Small intestine (tissue), 7 donors: ENCODE data around the gene TPM2. TPM values are rescaled to one million over a fixed set of nuclear protein-coding genes. Genes with fewer than 3 reads are reported as not detected.

Source experiments
- DNase-seq, 2 donors: peaks; one replicate each; pipeline versions ENCODE4 v3.0.0 to v3.0.0-alpha.2; 2013
- FAIRE-seq: peaks from 2 replicates; lab custom pipeline; 2012; peaks lifted over from hg19 to GRCh38; lab: Jason Lieb, UNC
- H3K27ac ChIP-seq, 3 donors: one replicate each; pipeline ENCODE4 v1.5.1; 2013; ENCODE audit warnings: low read length in 2 of 3, mild to moderate bottlenecking in 2 of 3, control low read depth in 1 of 3, inconsistent platforms in 1 of 3, low read depth in 1 of 3, moderate library complexity in 1 of 3
- H3K27me3 ChIP-seq, 3 donors: one replicate each; pipeline ENCODE4 v1.6.1; 2013; ENCODE audit warnings: low read length in 3 of 3, inconsistent platforms in 1 of 3; ENCODE audit not compliant: control insufficient read depth in 3 of 3, insufficient read depth in 3 of 3
- H3K36me3 ChIP-seq, 3 donors: one replicate each; pipeline ENCODE4 v1.6.1; 2013; ENCODE audit warnings: low read length in 3 of 3, inconsistent platforms in 1 of 3, low read depth in 1 of 3, mild to moderate bottlenecking in 1 of 3, moderate library complexity in 1 of 3; ENCODE audit not compliant: control insufficient read depth in 3 of 3, insufficient read depth in 2 of 3
- H3K4me1 ChIP-seq, 3 donors: one replicate each; pipeline ENCODE4 v1.6.1; 2013; ENCODE audit warnings: low read length in 2 of 3, inconsistent platforms in 1 of 3, low read depth in 1 of 3, mild to moderate bottlenecking in 1 of 3, moderate library complexity in 1 of 3; ENCODE audit not compliant: control insufficient read depth in 3 of 3, insufficient read depth in 2 of 3
- H3K4me3 ChIP-seq, 3 donors: one replicate each; pipeline ENCODE4 v1.5.1; 2013; ENCODE audit warnings: low read length in 3 of 3, control low read depth in 1 of 3, inconsistent platforms in 1 of 3, low read depth in 1 of 3, mild to moderate bottlenecking in 1 of 3, moderate library complexity in 1 of 3
- H3K9me3 ChIP-seq, 2 donors: one replicate each; pipeline ENCODE4 v1.6.1; 2013; ENCODE audit warnings: low read depth in 1 of 2, low read length in 1 of 2; ENCODE audit not compliant: control insufficient read depth in 2 of 2, insufficient read depth in 1 of 2
- WGBS, 3 donors: extraction: QIAGEN DNeasy Blood & Tissue Kit; methylation state at CpG; one replicate each; pipeline ENCODE4 v1.1.7; 2013; 5-methylcytosine and 5-hydroxymethylcytosine counted together
- polyA plus RNA-seq, 4 donors: library from polyadenylated mRNA; stranded (reverse) in 3 of 4; unstranded in 1 of 4; fragments of 200-250 nt in 3 of 4; fragments of 120-200 nt in 1 of 4; gene quantifications; one replicate each; pipeline versions ENCODE4 v1.2.1 to v1.2.3, GENCODE V29; 2013
- donor health status: healthy with polysubstance abuse.
- donor health status: control.
- donor health status: control.
- donor health status: Bipolar disorder and iron deficiency.
- donor health status: healthy.

TPM2 gene
- polyA plus RNA-seq, 4 donors: 23.0 to 253 (median 81.2) TPM

DNA sequence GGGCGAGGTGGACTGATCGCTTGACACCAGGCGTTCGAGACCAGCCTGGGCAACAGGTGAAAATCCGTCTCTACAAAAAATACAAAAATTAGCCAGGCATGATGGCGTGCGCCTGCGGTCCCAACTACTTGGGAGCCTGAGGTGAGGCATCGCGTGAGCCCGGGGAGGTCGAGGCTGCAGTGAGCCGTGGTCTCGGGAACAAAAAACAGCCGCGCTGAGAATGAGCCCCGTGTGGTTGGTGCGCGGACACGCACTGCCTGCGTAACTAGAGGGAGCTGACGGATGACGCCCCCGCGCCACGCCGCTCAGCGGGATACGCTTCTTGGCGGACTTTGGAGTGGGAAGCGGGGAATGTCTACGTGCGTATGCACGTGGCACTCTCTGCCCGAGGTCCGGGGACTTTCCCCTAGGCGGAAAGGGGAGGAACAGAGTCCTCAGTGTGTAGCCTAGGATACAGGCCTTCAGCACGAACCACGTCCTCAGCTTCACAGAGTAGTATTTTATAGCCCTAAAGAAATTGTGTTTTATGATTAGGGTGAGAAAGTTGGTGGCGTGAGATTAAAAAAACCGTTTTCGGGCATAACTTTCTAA is 32.1 kb downstream of the TPM2 start, which contains the start of gene RMRP:
TSS of gene RMRP (minus strand) at position 474 of the 591 bp plus-strand sequence.
- DNase-seq (peak; percentile 99), FAIRE-seq (no peak)
- Histone ChIP-seq H3K36me3 (peaks cover 0 to 23% (median 0%) of the 10 kb centered on the region in 3 donors), H3K27ac (peak within 1 kb of the TSS; percentile 90 to 98 (median 90)), H3K9me3 (no peaks in the 10 kb centered on the region), H3K4me1 (peaks cover 0 to 29% (median 4%) of the 10 kb centered on the region in 3 donors), H3K4me3 (peak within 1 kb of the TSS; percentile 66 to 89 (median 88)), H3K27me3 (no peaks in the 10 kb centered on the region)
- 0 to 1% (median 0%) methylated on average over 42 of the region's 42 CpGs for WGBS, 3 donors

DNA sequence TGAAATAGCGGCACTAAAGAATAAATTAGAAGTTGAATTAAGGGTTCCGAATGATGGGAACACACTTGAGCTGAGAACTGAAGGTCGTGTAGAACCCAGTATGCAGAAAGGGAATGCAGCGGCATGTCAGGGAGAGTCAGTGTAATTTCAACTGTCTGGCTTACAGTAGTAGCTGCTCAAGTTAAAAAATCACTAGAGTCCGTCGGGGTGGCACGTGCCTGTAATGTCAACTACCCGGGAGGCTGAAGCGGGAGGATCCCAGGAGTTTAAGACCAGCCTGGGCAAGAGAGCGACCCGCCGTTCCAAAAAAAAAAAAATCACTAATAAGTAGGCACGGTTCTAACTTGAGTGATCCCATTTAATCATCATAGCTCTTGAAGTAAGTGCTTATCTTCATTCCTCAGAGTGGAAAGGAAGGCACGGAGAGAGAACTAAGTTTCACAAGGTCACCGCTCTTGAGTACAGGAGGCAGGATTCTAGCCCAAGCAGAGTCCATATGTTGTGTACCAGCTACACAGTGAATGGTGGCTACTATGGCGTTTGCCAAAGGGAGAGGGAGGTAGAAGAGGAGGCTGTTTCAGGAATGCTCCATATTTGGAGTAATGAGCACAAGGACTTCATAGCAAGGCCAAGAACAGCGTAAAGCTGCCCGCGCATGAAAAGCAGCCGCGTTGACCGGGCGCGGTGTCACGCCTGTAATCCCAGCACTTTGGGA is 32.7 kb downstream of the TPM2 start:
- DNase-seq (peak; percentile 42 to 81), FAIRE-seq (no peak)
- peaks cover 0 to 32% (median 4%) of the 10 kb centered on the region in 3 donors for H3K4me1 ChIP-seq
- peaks cover 0 to 18% (median 0%) of the 10 kb centered on the region in 3 donors for H3K36me3 ChIP-seq
- H3K27ac ChIP-seq: peak overlapping the region; percentile 90 to 98 (median 90)
- H3K4me3 ChIP-seq: peak overlapping the region in 2 of 3 donors; percentile 33 to 54
- H3K9me3 ChIP-seq: no peaks in the 10 kb centered on the region
- no peaks in the 10 kb centered on the region for H3K27me3 ChIP-seq
- 21 to 28% (median 28%) methylated on average over 25 of the region's 25 CpGs for WGBS, 3 donors

GRCh38 chr9:35656348-35656747 is 33.4 kb downstream of the TPM2 start:
- Histone ChIP-seq H3K36me3 (peaks cover 0 to 14% (median 0%) of the 10 kb centered on the region in 3 donors), H3K27ac (no peak overlapping the region)

DNA sequence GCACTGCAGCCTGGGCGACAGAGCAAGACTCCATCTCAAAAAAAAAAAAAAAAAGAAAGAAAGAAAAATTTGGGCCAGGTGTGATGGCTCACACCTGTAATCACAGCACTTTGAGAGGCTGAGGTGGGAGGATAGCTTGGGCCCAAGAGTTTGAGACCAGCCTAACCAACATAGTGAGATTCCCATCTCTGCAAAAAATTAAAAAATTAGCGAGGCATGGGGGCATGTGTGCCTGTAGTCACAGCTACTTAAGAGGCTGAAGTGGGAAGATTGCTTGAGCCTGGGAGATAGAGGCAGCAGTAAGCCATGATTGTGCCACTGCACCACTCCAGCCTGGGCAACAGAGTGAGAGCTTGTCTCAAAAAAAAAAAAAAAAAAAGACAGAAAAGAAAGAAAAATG is 36.1 kb downstream of the TPM2 start:
- Histone ChIP-seq H3K27me3 (no peaks in the 10 kb centered on the region), H3K4me1 (peaks cover 0 to 19% (median 0%) of the 10 kb centered on the region in 3 donors), H3K9me3 (no peaks in the 10 kb centered on the region), H3K27ac (no peak overlapping the region), H3K4me3 (no peak overlapping the region), H3K36me3 (no peaks in the 10 kb centered on the region)
- DNase-seq: no peak
- no peak for FAIRE-seq
- 87 to 100% (median 98%) methylated on average over 1 to 2 of the region's 2 CpGs for WGBS, 3 donors

More at GRCh38 chr9:35656348-35656747, 33.4 kb downstream of the TPM2 start:
- WGBS, 3 donors: 75 to 89% (median 79%) methylated on average over 17 of the region's 17 CpGs
- Histone ChIP-seq H3K4me3 (no peak overlapping the region), H3K27me3 (no peaks in the 10 kb centered on the region), H3K9me3 (no peaks in the 10 kb centered on the region), H3K4me1 (peaks cover 0 to 29% (median 4%) of the 10 kb centered on the region in 3 donors)
- FAIRE-seq: no peak
- DNase-seq: no peak

GRCh38 chr9:35652829-35653209 is 36.9 kb downstream of the TPM2 start:
- no peak for DNase-seq
- Histone ChIP-seq H3K27me3 (no peaks in the 10 kb centered on the region), H3K4me1 (peaks cover 0 to 19% (median 0%) of the 10 kb centered on the region in 3 donors), H3K9me3 (no peaks in the 10 kb centered on the region), H3K27ac (no peak overlapping the region), H3K36me3 (no peaks in the 10 kb centered on the region), H3K4me3 (no peak overlapping the region)
- no peak for FAIRE-seq
- 90% methylated on average over 8 of the region's 8 CpGs for WGBS, 3 donors

- no peak overlapping the region for H3K4me3 ChIP-seq
- H3K36me3 ChIP-seq: no peaks in the 10 kb centered on the region
- H3K27ac ChIP-seq: peak overlapping the region in 1 of 3 donors; percentile 13
- DNase-seq (peak in 1 of 2 donors; percentile 56), FAIRE-seq (no peak)
- H3K27me3 ChIP-seq: no peaks in the 10 kb centered on the region
- H3K4me1 ChIP-seq: peaks cover 0 to 18% (median under 1%) of the 10 kb centered on the region in 3 donors
- 51 to 75% (median 57%) methylated on average over 7 of the region's 7 CpGs for WGBS, 3 donors
- H3K9me3 ChIP-seq: no peaks in the 10 kb centered on the region
Measured at GRCh38 chr9:35651956-35652828, 37.5 kb downstream of the TPM2 start.

- Histone ChIP-seq H3K36me3 (no peaks in the 10 kb centered on the region), H3K4me1 (peaks cover 0 to 14% (median 2%) of the 10 kb centered on the region in 3 donors), H3K9me3 (no peaks in the 10 kb centered on the region), H3K27me3 (no peaks in the 10 kb centered on the region), H3K4me3 (peak within 1 kb of the TSS in 2 of 3 donors; percentile 31 to 52), H3K27ac (peak within 1 kb of the TSS in 2 of 3 donors; percentile 34 to 47)
- no peak for DNase-seq
- FAIRE-seq: no peak
- 56 to 63% (median 59%) methylated on average over 20 to 22 of the region's 22 CpGs for WGBS, 3 donors
Measured at GRCh38 chr9:35650341-35651158, 39.2 kb downstream of the TPM2 start, which contains the start of gene SIT1. Gene SIT1 (minus strand): TSS chr9:35650931. CDS start chr9:35650853, 78 bp downstream.
